ENCODE results near the gene FAM78B.

DNA sequence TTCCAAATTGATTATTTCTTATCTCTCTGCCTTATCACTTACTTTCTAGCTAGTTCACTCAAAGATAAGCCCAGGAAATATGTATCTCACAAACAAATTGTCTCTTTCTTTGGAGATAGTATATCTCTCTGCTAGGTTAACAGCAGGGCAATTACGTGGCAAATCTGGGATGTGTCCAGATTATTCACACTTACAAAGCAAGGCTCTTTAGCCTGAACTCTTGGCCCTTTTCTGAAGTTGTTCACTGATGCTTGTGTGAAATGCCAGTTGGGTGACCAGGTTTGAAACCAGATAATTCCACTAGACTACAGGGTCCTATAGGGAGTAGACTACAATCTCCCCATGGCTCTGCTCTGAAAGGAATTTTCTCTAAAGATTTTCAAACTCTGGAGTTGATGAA lies 30.8 kb upstream of the FAM78B start:
- TF ChIP-seq, protein P1, sequence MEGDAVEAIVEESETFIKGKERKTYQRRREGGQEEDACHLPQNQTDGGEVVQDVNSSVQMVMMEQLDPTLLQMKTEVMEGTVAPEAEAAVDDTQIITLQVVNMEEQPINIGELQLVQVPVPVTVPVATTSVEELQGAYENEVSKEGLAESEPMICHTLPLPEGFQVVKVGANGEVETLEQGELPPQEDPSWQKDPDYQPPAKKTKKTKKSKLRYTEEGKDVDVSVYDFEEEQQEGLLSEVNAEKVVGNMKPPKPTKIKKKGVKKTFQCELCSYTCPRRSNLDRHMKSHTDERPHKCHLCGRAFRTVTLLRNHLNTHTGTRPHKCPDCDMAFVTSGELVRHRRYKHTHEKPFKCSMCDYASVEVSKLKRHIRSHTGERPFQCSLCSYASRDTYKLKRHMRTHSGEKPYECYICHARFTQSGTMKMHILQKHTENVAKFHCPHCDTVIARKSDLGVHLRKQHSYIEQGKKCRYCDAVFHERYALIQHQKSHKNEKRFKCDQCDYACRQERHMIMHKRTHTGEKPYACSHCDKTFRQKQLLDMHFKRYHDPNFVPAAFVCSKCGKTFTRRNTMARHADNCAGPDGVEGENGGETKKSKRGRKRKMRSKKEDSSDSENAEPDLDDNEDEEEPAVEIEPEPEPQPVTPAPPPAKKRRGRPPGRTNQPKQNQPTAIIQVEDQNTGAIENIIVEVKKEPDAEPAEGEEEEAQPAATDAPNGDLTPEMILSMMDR (IDR thresholded peaks at IDR 0.05), result no peak
- no peak for TF ChIP-seq POLR2A (IDR thresholded peaks at IDR 0.05)
